CD4-positive, alpha-beta T cell treated with Interleukin-6 for 4 hours (primary cell): ENCODE data around the gene GIPC1.

ENCODE experiments used
- DNase-seq: peaks from one replicate; pipeline ENCODE4 v3.0.0-alpha.2; 2020; ENCODE audit warnings: mixed read lengths

GIPC1 gene

DNA sequence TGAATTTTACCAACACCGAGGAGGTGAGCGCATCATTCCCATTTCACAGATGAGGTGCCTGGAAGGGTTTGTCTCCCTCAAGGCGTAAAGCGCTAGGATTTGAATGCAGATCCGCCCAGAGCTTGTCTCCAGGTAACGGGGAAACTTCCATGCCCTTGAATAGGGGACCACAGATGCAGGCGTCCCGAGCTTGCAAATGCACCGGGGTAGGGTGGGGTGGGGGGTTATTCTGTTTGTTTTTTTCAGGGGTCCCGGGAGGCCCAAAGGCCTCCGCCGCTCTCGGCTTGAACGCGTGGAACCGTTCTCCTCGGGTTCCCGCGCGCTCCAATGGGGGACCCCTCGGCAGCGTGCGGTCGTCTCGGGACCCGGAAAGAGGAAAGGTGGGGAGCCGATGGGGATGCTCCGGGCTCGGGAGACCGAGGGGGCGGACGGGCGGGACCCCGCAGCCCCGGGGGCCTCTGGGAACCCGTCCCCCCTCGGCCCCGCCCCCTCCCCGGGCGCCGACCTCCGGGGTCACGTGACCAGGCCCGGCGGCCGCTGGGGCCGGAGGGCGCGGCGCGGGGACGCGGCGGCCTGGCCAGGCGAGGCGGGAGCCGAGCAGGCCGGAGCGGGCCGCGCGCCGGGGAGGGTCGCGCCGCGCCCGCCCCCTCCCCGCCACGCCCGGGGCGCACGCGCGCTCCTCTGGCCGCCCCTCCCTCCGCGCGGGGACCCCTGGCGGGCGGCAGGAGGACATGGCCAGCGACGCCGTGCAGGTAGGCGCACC lies 63.0 kb downstream of the GIPC1 start, which contains the start of gene PKN1:
PKN1 (plus strand) TSS at position 516 of the 763 bp plus-strand sequence; CDS start at position 732, 216 bp downstream.
- peak; percentile 63 for DNase-seq

DNA sequence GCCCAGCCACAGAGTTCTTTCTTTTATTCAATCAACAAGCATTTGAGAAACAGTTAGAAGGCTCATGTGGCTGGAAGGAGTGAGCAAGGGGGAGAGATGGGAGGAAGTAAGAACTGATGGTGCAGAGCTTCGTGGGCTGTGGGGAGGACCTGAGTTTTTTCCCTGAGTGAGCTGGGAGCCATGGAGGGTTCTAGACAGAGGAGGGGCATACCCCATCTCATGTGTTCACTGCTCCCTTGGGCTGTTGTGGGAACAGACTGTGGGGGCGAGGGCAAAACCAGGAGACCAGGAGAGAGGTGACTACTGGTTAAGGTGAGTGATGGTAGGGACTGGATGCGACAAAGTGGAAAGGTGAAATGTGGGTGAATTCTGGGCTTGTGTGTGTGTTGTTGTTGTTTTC lies 65.2 kb downstream of the GIPC1 start:
- no peak for DNase-seq

DNA sequence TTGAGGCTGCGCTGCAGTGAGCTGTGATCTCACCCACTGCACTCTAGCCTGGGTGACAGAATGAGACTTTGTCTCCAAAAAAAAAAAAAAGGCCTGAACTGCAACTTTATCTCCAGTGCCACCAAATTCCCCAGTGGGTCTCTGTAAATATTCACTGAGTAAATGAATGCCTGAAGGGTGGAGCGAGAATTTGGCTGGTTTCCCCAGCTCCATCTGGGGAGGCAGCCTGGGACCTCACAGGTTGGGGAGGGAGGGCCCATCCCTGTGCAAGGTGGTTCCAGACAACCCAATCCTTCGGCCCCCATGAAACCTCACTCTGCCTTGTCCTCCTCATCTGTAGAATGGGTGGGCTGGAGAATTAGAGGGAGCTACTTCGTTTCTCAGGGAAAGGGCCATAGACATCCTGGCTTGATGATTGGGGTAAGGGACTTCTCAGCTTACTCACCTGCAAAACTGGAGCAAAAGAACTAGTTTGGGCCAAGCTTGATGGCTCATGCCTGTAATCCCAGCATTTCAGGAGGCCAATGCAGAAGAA lies 67.0 kb downstream of the GIPC1 start:
- DNase-seq: no peak
